Mesothelial cell of epicardium (in vitro differentiated cells): ENCODE results near the gene PM20D1. TPM values are rescaled to one million over a fixed set of nuclear protein-coding genes. Genes with fewer than 3 reads are reported as not detected.
"Not testable (repeated sequence)": the region's sequence is repeated elsewhere in the genome, so short reads cannot be mapped to it uniquely, and the experiment has no call there.

ENCODE experiments used
- DNase-seq, 2 experiments: peaks; one replicate each; pipeline ENCODE4 v3.0.0; 2021; ENCODE audit warnings: low spot score in 2 of 2; ENCODE audit not compliant: unreplicated experiment in 2 of 2
- H3K27ac Mint-ChIP-seq: 2 replicates; pipeline ENCODE4 v1.8.0; 2021; ENCODE audit warnings: mixed read lengths
- H3K27me3 Mint-ChIP-seq: 2 replicates; pipeline ENCODE4 v1.8.0; 2021; ENCODE audit warnings: low read depth, mixed read lengths
- H3K36me3 Mint-ChIP-seq: 2 replicates; pipeline ENCODE4 v1.8.0; 2021; ENCODE audit warnings: mixed read lengths
- H3K4me1 Mint-ChIP-seq: 2 replicates; pipeline ENCODE4 v1.8.0; 2021; ENCODE audit warnings: mixed read lengths
- H3K4me3 Mint-ChIP-seq: 2 replicates; pipeline ENCODE4 v1.8.0; 2021; ENCODE audit warnings: mild to moderate bottlenecking, moderate library complexity, mixed read lengths
- H3K9me3 Mint-ChIP-seq: 2 replicates; pipeline ENCODE4 v1.8.0; 2021; ENCODE audit warnings: mixed read lengths
- CTCF ChIP-seq: fragments of 200-600 bp; sonication (generic); IDR thresholded peaks from one replicate; pipeline ENCODE4 v1.5.0; 2021; ENCODE audit warnings: antibody characterized with exemption; ENCODE audit not compliant: unreplicated experiment
- total RNA-seq: library from RNA; stranded (reverse); gene quantifications from 3 replicates; pipeline ENCODE4 v1.2.1, GENCODE V29; 2021

The PM20D1 gene
- total RNA-seq, 1 donor from 2014 or later = not detected

GRCh38 chr1:205858141-205858961, 8.4 kb upstream of the PM20D1 start:
- no peak overlapping the region for H3K4me3 Mint-ChIP-seq
- no peaks in the 10 kb centered on the region for H3K4me1 Mint-ChIP-seq
- H3K9me3 Mint-ChIP-seq = peaks cover 58% of the 10 kb centered on the region
- H3K36me3 Mint-ChIP-seq = peaks cover 37% of the 10 kb centered on the region
- H3K27me3 Mint-ChIP-seq = no peaks in the 10 kb centered on the region
- no peak overlapping the region for H3K27ac Mint-ChIP-seq
- TF ChIP-seq CTCF = no peak
- DNase-seq = no peak

GRCh38 chr1:205857501-205857900, 7.6 kb upstream of the PM20D1 start:
- not testable (repeated sequence) for DNase-seq, H3K4me1 Mint-ChIP-seq, H3K4me3 Mint-ChIP-seq, H3K27ac Mint-ChIP-seq, H3K27me3 Mint-ChIP-seq
- Mint-ChIP-seq H3K9me3 (peaks cover 54% of the 10 kb centered on the region), H3K36me3 (peaks cover 37% of the 10 kb centered on the region)

- no peak overlapping the region for H3K27ac Mint-ChIP-seq
- DNase-seq = no peak
- H3K9me3 Mint-ChIP-seq = peaks cover 58% of the 10 kb centered on the region
- peaks cover 30% of the 10 kb centered on the region for H3K36me3 Mint-ChIP-seq
- H3K27me3 Mint-ChIP-seq = no peaks in the 10 kb centered on the region
- no peak for TF ChIP-seq CTCF
- no peak overlapping the region for H3K4me3 Mint-ChIP-seq
- no peaks in the 10 kb centered on the region for H3K4me1 Mint-ChIP-seq
Measured at GRCh38 chr1:205856433-205856832, 6.5 kb upstream of the PM20D1 start.

- Mint-ChIP-seq H3K4me3 (no peak overlapping the region), H3K27me3 (no peaks in the 10 kb centered on the region), H3K36me3 (peaks cover 16% of the 10 kb centered on the region), H3K9me3 (peaks cover 35% of the 10 kb centered on the region), H3K4me1 (no peaks in the 10 kb centered on the region), H3K27ac (no peak overlapping the region)
- no peak for DNase-seq
- no peak for TF ChIP-seq CTCF
Measured at GRCh38 chr1:205852969-205853368, 3.0 kb upstream of the PM20D1 start.

- H3K4me3 Mint-ChIP-seq = no peak overlapping the region
- H3K36me3 Mint-ChIP-seq = peaks cover 16% of the 10 kb centered on the region
- no peaks in the 10 kb centered on the region for H3K27me3 Mint-ChIP-seq
- peaks cover 28% of the 10 kb centered on the region for H3K9me3 Mint-ChIP-seq
- no peak for DNase-seq
- no peak overlapping the region for H3K27ac Mint-ChIP-seq
- H3K4me1 Mint-ChIP-seq = no peaks in the 10 kb centered on the region
- TF ChIP-seq CTCF = no peak
Measured at GRCh38 chr1:205851993-205852392, 2.1 kb upstream of the PM20D1 start.

- Mint-ChIP-seq H3K27me3 (no peaks in the 10 kb centered on the region), H3K36me3 (no peaks in the 10 kb centered on the region), H3K9me3 (no peaks in the 10 kb centered on the region), H3K4me1 (no peaks in the 10 kb centered on the region), H3K27ac (no peak overlapping the region), H3K4me3 (no peak overlapping the region)
- no peak for DNase-seq
- TF ChIP-seq CTCF = no peak
Measured at GRCh38 chr1:205843036-205843859, 6.7 kb downstream of the PM20D1 start.
